Measurements from ENCODE around the gene ZMYM2. TPM values are rescaled to one million over a fixed set of nuclear protein-coding genes. Genes with fewer than 3 reads are reported as not detected.

Gene ZMYM2
- total RNA-seq, 1 donor from 2014 or later = 134 TPM

- H3K4me3 Mint-ChIP-seq = no peak overlapping the region
- TF ChIP-seq CTCF (conservative IDR thresholded peaks at IDR 0.05) = no peak
- no peak for DNase-seq (ENCODE audit: low read depth, low spot score)
- peaks cover 45% of the 10 kb centered on the region for H3K36me3 Mint-ChIP-seq (ENCODE audit: low read depth)
- no peaks in the 10 kb centered on the region for H3K4me1 Mint-ChIP-seq
- H3K9me3 Mint-ChIP-seq = peaks cover 9% of the 10 kb centered on the region
- no peak overlapping the region for H3K27ac Mint-ChIP-seq (ENCODE audit: unreplicated experiment)
- no peaks in the 10 kb centered on the region for H3K27me3 Mint-ChIP-seq (ENCODE audit: low read depth)
These were observed 20.4 kb downstream of the ZMYM2 start for GRCh38 chr13:19978831-19979437.

GRCh38 chr13:19981685-19982238 is 23.2 kb downstream of the ZMYM2 start:
- Mint-ChIP-seq H3K36me3 (ENCODE audit: low read depth) (peaks cover 31% of the 10 kb centered on the region), H3K4me1 (peaks cover 9% of the 10 kb centered on the region), H3K9me3 (peaks cover 6% of the 10 kb centered on the region), H3K27me3 (ENCODE audit: low read depth) (no peaks in the 10 kb centered on the region), H3K4me3 (no peak overlapping the region), H3K27ac (ENCODE audit: unreplicated experiment) (no peak overlapping the region)
- TF ChIP-seq CTCF (conservative IDR thresholded peaks at IDR 0.05) = no peak
- no peak for DNase-seq (ENCODE audit: low read depth, low spot score)

- peaks cover 27% of the 10 kb centered on the region for H3K36me3 Mint-ChIP-seq (ENCODE audit: low read depth)
- TF ChIP-seq CTCF (conservative IDR thresholded peaks at IDR 0.05) = no peak
- H3K27ac Mint-ChIP-seq (ENCODE audit: unreplicated experiment) = peak overlapping the region; percentile 81
- H3K4me1 Mint-ChIP-seq = peaks cover 9% of the 10 kb centered on the region
- no peak for DNase-seq (ENCODE audit: low read depth, low spot score)
- peaks cover 6% of the 10 kb centered on the region for H3K9me3 Mint-ChIP-seq
- no peak overlapping the region for H3K4me3 Mint-ChIP-seq
- H3K27me3 Mint-ChIP-seq (ENCODE audit: low read depth) = no peaks in the 10 kb centered on the region
These were observed 24.0 kb downstream of the ZMYM2 start for GRCh38 chr13:19982447-19983043.

GRCh38 chr13:19984430-19985218 is 26.1 kb downstream of the ZMYM2 start:
- Mint-ChIP-seq H3K27ac (ENCODE audit: unreplicated experiment) (no peak overlapping the region), H3K36me3 (ENCODE audit: low read depth) (peaks cover 16% of the 10 kb centered on the region), H3K27me3 (ENCODE audit: low read depth) (no peaks in the 10 kb centered on the region), H3K9me3 (no peaks in the 10 kb centered on the region), H3K4me1 (peaks cover 19% of the 10 kb centered on the region), H3K4me3 (no peak overlapping the region)
- peak; percentile 71 for TF ChIP-seq CTCF (conservative IDR thresholded peaks at IDR 0.05)
- no peak for DNase-seq (ENCODE audit: low read depth, low spot score)

- no peak for DNase-seq (ENCODE audit: low read depth, low spot score)
- Mint-ChIP-seq H3K36me3 (ENCODE audit: low read depth) (peaks cover 14% of the 10 kb centered on the region), H3K27ac (ENCODE audit: unreplicated experiment) (no peak overlapping the region), H3K27me3 (ENCODE audit: low read depth) (no peaks in the 10 kb centered on the region), H3K9me3 (no peaks in the 10 kb centered on the region), H3K4me3 (no peak overlapping the region), H3K4me1 (peaks cover 25% of the 10 kb centered on the region)
- TF ChIP-seq CTCF (conservative IDR thresholded peaks at IDR 0.05) = no peak
These were observed 26.7 kb downstream of the ZMYM2 start for GRCh38 chr13:19985219-19985556.

All from neural crest cell (in vitro differentiated cells).